Uterus (tissue), 4 donors: Measurements from ENCODE around the gene TAL1. TPM values are rescaled to one million over a fixed set of nuclear protein-coding genes. Genes with fewer than 3 reads are reported as not detected.

Experiments used
- DNase-seq, 2 donors: peaks; one replicate each; pipeline ENCODE4 v3.0.0-alpha.2; 2019 to 2020
- H3K27ac ChIP-seq, 2 donors: fragments of 200-600 bp; sonication (generic); 1 replicate in 1 of 2; 2 replicates in 1 of 2; pipeline ENCODE4 v1.5.1; 2016 to 2018
- H3K27me3 ChIP-seq, 2 donors: fragments of 200-600 bp; sonication (generic); one replicate each; pipeline ENCODE4 v1.5.1; 2018 to 2019; ENCODE audit warnings: control low read depth in 1 of 2
- H3K36me3 ChIP-seq, 2 donors: fragments of 200-600 bp; sonication (generic); one replicate each; pipeline ENCODE4 v1.5.1; 2019; ENCODE audit warnings: control low read depth in 1 of 2
- H3K4me1 ChIP-seq, 2 donors: fragments of 200-600 bp; sonication (generic); one replicate each; pipeline ENCODE4 v1.5.1; 2018 to 2019; ENCODE audit warnings: control low read depth in 1 of 2
- H3K4me3 ChIP-seq, 2 donors: fragments of 200-600 bp; sonication (generic); 1 replicate in 1 of 2; 2 replicates in 1 of 2; pipeline ENCODE4 v1.5.1; 2018 to 2019; ENCODE audit warnings: mild to moderate bottlenecking in 1 of 2
- H3K9me3 ChIP-seq, 2 donors: fragments of 200-600 bp; sonication (generic); one replicate each; pipeline ENCODE4 v1.5.1; 2019; ENCODE audit warnings: control low read depth in 1 of 2
- CTCF ChIP-seq, 4 experiments: fragments of 200-600 bp in 2 of 4; fragments of 450-650 bp in 2 of 4; sonication (generic) in 2 of 4; IDR thresholded peaks; one replicate each; pipeline ENCODE4 v1.5.1; 2016 to 2019; ENCODE audit warnings: antibody characterized with exemption in 4 of 4, mild to moderate bottlenecking in 2 of 4, moderate library complexity in 1 of 4
- POLR2A ChIP-seq, 2 donors: fragments of 450-650 bp; IDR thresholded peaks; one replicate each; pipeline ENCODE4 v1.6.1; 2016; ENCODE audit warnings: antibody characterized with exemption in 2 of 2, mild to moderate bottlenecking in 1 of 2, moderate library complexity in 1 of 2
- intact Hi-C: fragments of 100-400 bp; cut with DNase I; formaldehyde crosslinking; loops from one replicate; pipeline ENCODE4 v1.15.1; 2023; ENCODE audit warnings: low total_unique reads
- total RNA-seq, 4 donors: library from RNA; depleted of rRNA in 3 of 4; stranded (reverse); fragments of >200 nt in 3 of 4; gene quantifications; one replicate each; pipeline versions ENCODE4 v1.1.0 to v1.2.4, GENCODE V29; 2014 to 2023
- donor health status: DM: yes; HTN: yes; CAD: no.

TAL1 gene
- total RNA-seq, 4 donors from 2014 or later = 4.8 to 20.7 (median 13.0) TPM

DNA sequence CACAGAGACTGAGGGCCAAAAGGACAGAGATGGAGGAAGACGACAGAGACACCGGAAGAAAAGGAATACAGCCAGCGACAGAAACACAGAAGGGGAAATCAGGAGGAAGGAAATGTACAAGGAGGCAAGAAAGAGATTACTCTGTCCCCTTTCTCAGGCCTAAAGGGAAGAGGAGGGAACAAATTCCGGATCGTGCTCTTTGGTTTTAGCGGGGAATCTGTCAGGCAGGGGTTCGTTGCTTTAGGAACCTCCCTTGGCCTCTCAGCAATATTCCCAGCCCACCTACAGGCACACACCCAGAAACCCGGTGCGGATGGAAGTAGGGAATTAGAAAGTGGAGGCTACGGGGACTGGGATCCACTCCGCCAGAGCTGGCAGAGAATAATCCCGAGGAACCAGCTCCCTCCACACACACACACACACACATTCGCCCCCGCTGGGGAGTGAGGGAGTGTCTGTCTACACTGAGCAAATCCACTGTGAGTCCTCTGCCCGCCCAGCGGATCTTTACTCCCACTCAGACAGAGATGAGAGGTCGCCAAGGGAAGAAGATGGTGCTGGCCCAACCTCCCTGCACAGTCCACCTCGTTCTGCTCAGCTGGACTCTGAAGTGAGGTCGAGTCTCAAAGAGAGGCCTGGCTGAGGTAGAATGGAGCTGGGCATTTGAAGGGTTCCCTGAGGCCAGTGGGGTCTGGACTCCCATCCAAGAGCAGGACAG, 5.7 kb downstream of the TAL1 start:
- Histone ChIP-seq H3K27ac (peak overlapping the region in 1 of 2 donors; percentile 57), H3K36me3 (no peaks in the 10 kb centered on the region), H3K9me3 (no peaks in the 10 kb centered on the region), H3K4me3 (no peak overlapping the region), H3K4me1 (peaks cover 0 to 19% of the 10 kb centered on the region in 2 donors), H3K27me3 (peaks cover 9 to 56% of the 10 kb centered on the region in 2 donors)
- TF ChIP-seq CTCF (IDR thresholded peaks at IDR 0.05) (no peak), POLR2A (IDR thresholded peaks at IDR 0.05) (no peak)
- intact Hi-C loops = no loop called here
- DNase-seq = peak in 1 of 2 donors; percentile 12

DNA sequence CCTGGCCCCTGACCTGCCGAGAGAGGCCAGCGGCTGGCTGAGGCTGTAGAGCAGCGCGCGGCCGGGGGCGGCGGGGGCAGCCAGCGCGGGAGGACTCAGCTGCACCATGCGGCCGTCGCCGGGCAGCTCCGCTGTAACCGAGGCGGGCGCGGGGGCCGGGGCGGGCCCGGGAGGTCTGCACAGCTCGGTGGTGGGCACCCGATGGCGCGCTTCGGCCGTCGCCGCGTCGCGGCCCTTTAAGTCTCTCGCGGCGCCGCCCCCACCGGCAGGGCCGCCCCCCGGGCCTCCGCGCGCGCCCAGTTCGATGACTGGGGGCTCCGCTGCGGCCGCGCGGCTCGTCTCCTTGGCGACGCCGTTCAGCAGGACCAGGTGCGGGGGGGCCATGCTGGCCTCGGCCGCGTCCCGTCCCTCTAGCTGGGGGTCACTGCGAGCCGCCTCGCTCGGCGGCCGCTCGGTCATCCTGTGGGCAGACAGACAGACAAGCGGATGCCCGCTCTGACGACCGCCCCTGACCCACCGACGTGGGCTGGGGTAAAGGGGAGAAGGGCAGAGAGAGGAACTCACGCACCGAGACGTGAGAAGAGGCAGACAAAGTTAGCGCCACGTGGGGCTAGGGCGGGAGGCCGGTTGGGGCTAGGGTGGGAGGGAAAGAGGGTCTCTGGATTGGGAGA, 6.5 kb downstream of the TAL1 start:
- intact Hi-C loops = no loop called here
- no peaks in the 10 kb centered on the region for H3K36me3 ChIP-seq
- peaks cover 3 to 49% of the 10 kb centered on the region in 2 donors for H3K27me3 ChIP-seq
- H3K27ac ChIP-seq = peak overlapping the region in 1 of 2 donors; percentile 57
- H3K4me1 ChIP-seq = peaks cover 0 to 16% of the 10 kb centered on the region in 2 donors
- peak in 1 of 2 donors; percentile 10 for DNase-seq
- H3K4me3 ChIP-seq = no peak overlapping the region
- no peaks in the 10 kb centered on the region for H3K9me3 ChIP-seq
- TF ChIP-seq CTCF (IDR thresholded peaks at IDR 0.05) = no peak
- no peak for TF ChIP-seq POLR2A (IDR thresholded peaks at IDR 0.05)

DNA sequence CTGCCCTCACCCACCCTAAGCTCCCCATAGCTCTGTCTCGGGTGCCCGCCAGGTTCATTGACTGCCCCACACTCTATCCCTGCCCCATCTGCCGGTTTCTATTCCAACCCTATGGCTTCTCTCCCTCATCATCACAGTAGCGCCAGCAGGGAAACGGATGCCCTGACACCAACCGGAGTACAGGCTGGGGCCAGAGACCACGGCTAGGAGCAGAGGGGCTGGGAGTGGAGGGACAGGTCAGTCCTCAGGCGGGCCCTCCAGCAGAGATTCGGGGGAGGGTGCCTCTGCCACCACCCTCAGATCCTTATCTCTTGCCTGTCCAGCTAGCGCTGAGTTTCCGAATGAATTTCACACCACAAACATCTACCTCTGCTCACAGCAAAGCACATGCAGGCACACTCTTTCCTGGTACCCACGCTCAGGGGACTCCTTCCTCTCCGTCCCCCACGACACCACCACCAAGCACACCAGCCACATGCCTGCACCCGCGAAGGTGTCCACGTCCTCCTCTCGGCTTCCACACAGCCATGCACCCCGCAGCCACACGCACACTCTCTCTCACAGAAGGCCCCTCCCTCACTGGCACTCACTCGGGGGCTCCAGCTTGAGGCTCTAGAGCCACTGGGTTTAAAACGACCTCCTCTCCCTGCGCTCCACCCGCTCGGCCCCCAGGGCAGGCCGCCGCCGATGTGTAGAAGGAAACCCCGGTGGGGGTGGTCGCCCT, 7.2 kb downstream of the TAL1 start:
- TF ChIP-seq CTCF (IDR thresholded peaks at IDR 0.05) = no peak
- no peak for TF ChIP-seq POLR2A (IDR thresholded peaks at IDR 0.05)
- DNase-seq = peak in 1 of 2 donors; percentile 12
- intact Hi-C loops = no loop called here
- no peaks in the 10 kb centered on the region for H3K36me3 ChIP-seq
- peaks cover 0 to 16% of the 10 kb centered on the region in 2 donors for H3K4me1 ChIP-seq
- H3K27ac ChIP-seq = no peak overlapping the region
- peaks cover 0 to 42% of the 10 kb centered on the region in 2 donors for H3K27me3 ChIP-seq
- no peaks in the 10 kb centered on the region for H3K9me3 ChIP-seq
- no peak overlapping the region for H3K4me3 ChIP-seq

DNA sequence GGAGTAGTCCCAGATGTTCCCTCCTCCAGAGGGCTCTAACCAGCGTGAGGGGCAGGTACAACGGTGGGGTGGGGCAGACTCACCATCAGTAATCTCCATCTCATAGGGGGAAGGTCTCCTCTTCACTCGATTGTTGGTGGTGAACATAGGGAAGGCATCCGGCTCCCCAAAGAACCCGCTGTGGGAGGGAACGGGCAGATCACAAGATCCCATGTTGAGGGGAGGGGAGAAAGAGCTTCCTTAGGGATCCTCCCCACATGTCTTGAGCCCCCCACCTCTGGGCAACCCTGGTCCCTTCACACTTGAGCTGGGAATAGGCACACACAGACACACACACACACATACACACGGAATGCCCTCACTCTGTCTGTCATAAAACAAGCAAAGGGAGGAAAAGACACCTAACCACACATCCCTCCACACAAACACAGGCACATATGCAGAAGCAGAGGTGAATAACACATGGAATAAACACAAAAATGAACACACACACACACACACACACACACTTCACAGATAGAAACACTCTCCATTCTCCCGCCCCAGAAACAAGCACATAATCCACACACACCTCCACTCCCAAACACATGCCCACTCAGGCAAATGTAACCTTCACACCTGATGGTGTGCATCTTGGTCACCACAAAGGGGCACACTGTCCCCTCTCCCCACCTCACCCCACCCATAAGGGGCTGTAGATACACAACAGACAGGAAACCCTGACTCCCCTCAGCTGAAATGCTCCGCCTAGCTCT, 7.9 kb downstream of the TAL1 start:
- Histone ChIP-seq H3K36me3 (no peaks in the 10 kb centered on the region), H3K27me3 (peaks cover 0 to 35% of the 10 kb centered on the region in 2 donors), H3K27ac (no peak overlapping the region), H3K9me3 (no peaks in the 10 kb centered on the region), H3K4me3 (no peak overlapping the region), H3K4me1 (peaks cover 0 to 16% of the 10 kb centered on the region in 2 donors)
- peak in 1 of 2 donors; percentile 9 for DNase-seq
- intact Hi-C loops = no loop called here
- TF ChIP-seq POLR2A (IDR thresholded peaks at IDR 0.05) (no peak), CTCF (IDR thresholded peaks at IDR 0.05) (no peak)
